Measurements from ENCODE around the gene GUCY2C.

GRCh38 chr12:14612250-14612649, 84.1 kb downstream of the GUCY2C start:
- TF ChIP-seq CTCF (IDR thresholded peaks at IDR 0.05; ENCODE audit: low read depth, low read length) (no peak), EZH2phosphoT487 (IDR thresholded peaks at IDR 0.05; ENCODE audit: low read depth) (no peak)

All from OCI-LY3 (cell line).